Measurements from ENCODE around the gene PGLYRP4. TPM values are rescaled to one million over a fixed set of nuclear protein-coding genes. Genes with fewer than 3 reads are reported as not detected.
A peak's percentile ranks its signal among the peaks of the same experiment; 100 is the strongest.

Gene PGLYRP4
- total and polyA plus RNA-seq, 2 donors (not counting 1 experiment from before 2014, with no cell fraction given), result not detected

- no CpG with 5 or more reads among the region's 3 CpGs for WGBS (ENCODE audit: insufficient coverage)
- Mint-ChIP-seq H3K4me1 (no peaks in the 10 kb centered on the region), H3K27ac (no peak overlapping the region), H3K9me3 (ENCODE audit: insufficient read depth) (no peaks in the 10 kb centered on the region), H3K27me3 (peaks cover 41% of the 10 kb centered on the region), H3K4me3 (no peak overlapping the region)
- DNase-seq (no peak), ATAC-seq (ENCODE audit: low read depth) (no peak)
- no peaks in the 10 kb centered on the region for H3K4me1 ChIP-seq (ENCODE audit: control insufficient read depth in 2 of 2, insufficient read depth in 2 of 2, low read length in 2 of 2)
- no peak for TF ChIP-seq CTCF (IDR thresholded peaks at IDR 0.05)
- TF ChIP-seq EZH2 (IDR thresholded peaks at IDR 0.05; ENCODE audit: borderline replicate concordance, insufficient read depth, low read depth, low read length, poor library complexity, severe bottlenecking), result no peak
- ChIA-PET POLR2A (no interaction called here), CTCF (no interaction called here)
- no peaks in the 10 kb centered on the region for H3K79me2 ChIP-seq (ENCODE audit: control insufficient read depth, insufficient read depth, low read length)
- H3K27me3 ChIP-seq (replicated peaks in 1 of 4; ENCODE audit: control extremely low read depth in 1 of 4, control insufficient read depth in 3 of 4, insufficient read depth in 4 of 4, low read length in 3 of 4), result peaks cover 0 to 4% (median 0%) of the 10 kb centered on the region in 4 experiments
- no peak overlapping the region for H3K9ac ChIP-seq (ENCODE audit: low read length)
- no peaks in the 10 kb centered on the region for H3K9me3 ChIP-seq (ENCODE audit: control extremely low read depth in 1 of 3, control insufficient read depth in 2 of 3, insufficient read depth in 1 of 3, low read length in 2 of 3)
- intact Hi-C loops (cut with micrococcal nuclease), result no loop called here
- peak overlapping the region in 1 of 5 experiments; percentile 23 for H3K4me3 ChIP-seq (ENCODE audit: control extremely low read depth in 1 of 5, extremely low read depth in 1 of 5, insufficient read depth in 1 of 5, low read depth in 2 of 5, low read length in 4 of 5)
- no peaks in the 10 kb centered on the region for H4K20me1 ChIP-seq (ENCODE audit: control insufficient read depth, insufficient read depth, low read length, poor library complexity, severe bottlenecking)
- H2AFZ ChIP-seq (ENCODE audit: insufficient read depth, low read depth, low read length, poor library complexity, severe bottlenecking), result no peak overlapping the region
- no peak overlapping the region for H3K4me2 ChIP-seq (replicated peaks; ENCODE audit: low read depth, low read length, poor library complexity, severe bottlenecking)
- H3K36me3 ChIP-seq (replicated peaks in 1 of 2; ENCODE audit: control extremely low read depth in 1 of 2, control insufficient read depth in 1 of 2, extremely low read depth in 1 of 2, insufficient read depth in 2 of 2, low read length in 1 of 2), result no peaks in the 10 kb centered on the region
- no peak overlapping the region for H3K27ac ChIP-seq (ENCODE audit: low read length in 2 of 2)
These were observed 43.6 kb upstream of the PGLYRP4 start for GRCh38 chr1:153392258-153392657.

GRCh38 chr1:153390938-153391710 is 42.5 kb upstream of the PGLYRP4 start, which contains the start of gene S100A8:
Gene S100A8, minus strand, starts transcription at chr1:153391073. Its CDS starts 538 bp downstream, at chr1:153390535.
- no peak for TF ChIP-seq CTCF (IDR thresholded peaks at IDR 0.05)
- no peak for TF ChIP-seq EZH2 (IDR thresholded peaks at IDR 0.05; ENCODE audit: borderline replicate concordance, insufficient read depth, low read depth, low read length, poor library complexity, severe bottlenecking)

More at GRCh38 chr1:153390938-153391710, 42.5 kb upstream of the PGLYRP4 start, which contains the start of gene S100A8:
- POLR2A ChIA-PET, result no interaction called here
- no peak within 1 kb of the TSS for H3K9ac ChIP-seq (ENCODE audit: low read length)
- no peaks in the 10 kb centered on the region for H3K9me3 ChIP-seq (ENCODE audit: control extremely low read depth in 1 of 3, control insufficient read depth in 2 of 3, insufficient read depth in 1 of 3, low read length in 2 of 3)
- H3K27ac ChIP-seq (ENCODE audit: low read length in 2 of 2), result no peak within 1 kb of the TSS
- no peaks in the 10 kb centered on the region for H3K36me3 ChIP-seq (replicated peaks in 1 of 2; ENCODE audit: control extremely low read depth in 1 of 2, control insufficient read depth in 1 of 2, extremely low read depth in 1 of 2, insufficient read depth in 2 of 2, low read length in 1 of 2)
- ATAC-seq (ENCODE audit: low read depth) (no peak), DNase-seq (no peak)
- no peaks in the 10 kb centered on the region for H3K79me2 ChIP-seq (ENCODE audit: control insufficient read depth, insufficient read depth, low read length)
- WGBS (ENCODE audit: insufficient coverage), result 93% methylated on average over 3 of the region's 7 CpGs
- CTCF ChIA-PET, result no interaction called here
- intact Hi-C loops (cut with micrococcal nuclease), result no loop called here
- no peaks in the 10 kb centered on the region for H4K20me1 ChIP-seq (ENCODE audit: control insufficient read depth, insufficient read depth, low read length, poor library complexity, severe bottlenecking)
- H3K4me1 Mint-ChIP-seq, result no peaks in the 10 kb centered on the region
- peak within 1 kb of the TSS in 1 of 5 experiments; percentile 56 for H3K4me3 ChIP-seq (ENCODE audit: control extremely low read depth in 1 of 5, extremely low read depth in 1 of 5, insufficient read depth in 1 of 5, low read depth in 2 of 5, low read length in 4 of 5)
- H3K4me1 ChIP-seq (ENCODE audit: control insufficient read depth in 2 of 2, insufficient read depth in 2 of 2, low read length in 2 of 2), result no peaks in the 10 kb centered on the region
- H3K27me3 Mint-ChIP-seq, result peaks cover 37% of the 10 kb centered on the region
- no peak within 1 kb of the TSS for H3K4me2 ChIP-seq (replicated peaks; ENCODE audit: low read depth, low read length, poor library complexity, severe bottlenecking)
- no peaks in the 10 kb centered on the region for H3K9me3 Mint-ChIP-seq (ENCODE audit: insufficient read depth)
- H3K4me3 Mint-ChIP-seq, result no peak within 1 kb of the TSS
- H2AFZ ChIP-seq (ENCODE audit: insufficient read depth, low read depth, low read length, poor library complexity, severe bottlenecking), result no peak within 1 kb of the TSS
- H3K27me3 ChIP-seq (replicated peaks in 1 of 4; ENCODE audit: control extremely low read depth in 1 of 4, control insufficient read depth in 3 of 4, insufficient read depth in 4 of 4, low read length in 3 of 4), result peaks cover 0 to 4% (median 0%) of the 10 kb centered on the region in 4 experiments
- H3K27ac Mint-ChIP-seq, result no peak within 1 kb of the TSS

All from B cell (primary cell).